HepG2 (cell line): ENCODE data around the gene NFATC2. TPM values are rescaled to one million over a fixed set of nuclear protein-coding genes. Genes with fewer than 3 reads are reported as not detected.

Experiments
- AGO2 ChIP-seq: fragments of 200-400 bp; formaldehyde crosslinking; optimal IDR thresholded peaks from 2 replicates; pipeline ENCODE3; 2017; ENCODE audit warnings: mild to moderate bottlenecking, low read depth, low read length, moderate library complexity
- ATAD3A ChIP-seq: sonication (generic); formaldehyde crosslinking; IDR thresholded peaks from 2 replicates; pipeline ENCODE4 v1.4.0; 2020; ENCODE audit warnings: missing genetic modification reagents
- FOSL2 ChIP-seq: sonication (generic); formaldehyde crosslinking; IDR thresholded peaks from 2 replicates; pipeline ENCODE4 v1.4.0; 2020; ENCODE audit warnings: missing genetic modification reagents
- IRF2 ChIP-seq: IDR thresholded peaks from 2 replicates; pipeline ENCODE4 v1.6.1; 2018; ENCODE audit warnings: missing genetic modification reagents, missing compliant biosample characterization
- ISX ChIP-seq: sonication (generic); formaldehyde crosslinking; conservative IDR thresholded peaks from 2 replicates; pipeline ENCODE4 v1.5.0; 2020; ENCODE audit warnings: missing genetic modification reagents
- KAT8 ChIP-seq: IDR thresholded peaks from 2 replicates; pipeline ENCODE4 v1.6.1; 2016; ENCODE audit warnings: missing genetic modification reagents, missing compliant biosample characterization
- MAFG ChIP-seq: sonication (generic); formaldehyde crosslinking; IDR thresholded peaks from 2 replicates; pipeline ENCODE4 v1.5.1; 2020; ENCODE audit warnings: mild to moderate bottlenecking, missing genetic modification reagents
- MXI1 ChIP-seq: IDR thresholded peaks from 3 replicates; pipeline ENCODE4 v1.6.1; 2012; ENCODE audit warnings: low read depth, low read length, inconsistent platforms, borderline replicate concordance
- RAD51 ChIP-seq: fragments of 450-650 bp; IDR thresholded peaks from 2 replicates; pipeline ENCODE4 v1.6.1; 2016; ENCODE audit warnings: borderline replicate concordance
- RELA ChIP-seq: sonication (generic); formaldehyde crosslinking; IDR thresholded peaks from 2 replicates; pipeline ENCODE4 v1.4.0; 2020; ENCODE audit warnings: missing genetic modification reagents
- SRSF1 ChIP-seq: fragments of 200-400 bp; formaldehyde crosslinking; optimal IDR thresholded peaks from 2 replicates; pipeline ENCODE3; 2017; ENCODE audit warnings: mild to moderate bottlenecking, low read depth, low read length, moderate library complexity
- SYNCRIP ChIP-seq: fragments of 200-400 bp; formaldehyde crosslinking; IDR thresholded peaks from 2 replicates; pipeline ENCODE4 v1.6.1; 2018; ENCODE audit warnings: mild to moderate bottlenecking, low read depth, low read length; ENCODE audit not compliant: insufficient read depth
- XRCC5 ChIP-seq: fragments of 200-400 bp; formaldehyde crosslinking; optimal IDR thresholded peaks from 2 replicates; pipeline ENCODE3; 2017; ENCODE audit warnings: mild to moderate bottlenecking, low read length
- YY1 ChIP-seq: IDR thresholded peaks from 2 replicates; pipeline ENCODE4 v1.6.1; 2011; ENCODE audit warnings: low read length, low read depth, moderate library complexity, mild to moderate bottlenecking; ENCODE audit not compliant: insufficient read depth, insufficient replicate concordance
- ZFX ChIP-seq: sonication (generic); formaldehyde crosslinking; IDR thresholded peaks from 2 replicates; pipeline ENCODE4 v1.4.0; 2020; ENCODE audit warnings: mild to moderate bottlenecking, low read depth, missing genetic modification reagents, moderate library complexity
- ZNF256 ChIP-seq: sonication (generic); formaldehyde crosslinking; conservative IDR thresholded peaks from 2 replicates; pipeline ENCODE4 v1.4.0; 2020; ENCODE audit warnings: missing genetic modification reagents
- ZNF317 ChIP-seq: sonication (generic); formaldehyde crosslinking; IDR thresholded peaks from 2 replicates; pipeline ENCODE4 v1.5.0; 2020; ENCODE audit warnings: mild to moderate bottlenecking, missing genetic modification reagents
- ZNF326 ChIP-seq: sonication (generic); formaldehyde crosslinking; IDR thresholded peaks from 2 replicates; pipeline ENCODE4 v1.4.0; 2020; ENCODE audit warnings: missing genetic modification reagents, borderline replicate concordance
- ZNF430 ChIP-seq: sonication (generic); formaldehyde crosslinking; IDR thresholded peaks from 2 replicates; pipeline ENCODE4 v1.9.0; 2021; ENCODE audit warnings: mild to moderate bottlenecking, missing genetic modification reagents
- ZNF703 ChIP-seq: sonication (generic); formaldehyde crosslinking; IDR thresholded peaks from 2 replicates; pipeline ENCODE4 v1.5.1; 2020; ENCODE audit warnings: missing genetic modification reagents, mild to moderate bottlenecking, moderate library complexity, borderline replicate concordance
- ZNF768 ChIP-seq: sonication (generic); formaldehyde crosslinking; IDR thresholded peaks from 2 replicates; pipeline ENCODE4 v1.4.0; 2020; ENCODE audit warnings: missing genetic modification reagents
- ZNF841 ChIP-seq: sonication (generic); formaldehyde crosslinking; IDR thresholded peaks from 2 replicates; pipeline ENCODE4 v1.8.1; 2023; ENCODE audit warnings: missing genetic modification reagents, borderline replicate concordance
- polyA plus RNA-seq, 8 experiments: library from polyadenylated mRNA; depleted of rRNA in 3 of 8; stranded (reverse) in 7 of 8; unstranded in 1 of 8; fragments of >200 nt; fragmentation: Illumina TruSeq in 4 of 8; extraction: Trizol in 4 of 8; gene quantifications; 2 replicates each; pipeline versions ENCODE4 v1.2.1 to v1.2.3, GENCODE V29; 2011 to 2016; ENCODE audit warnings: low read depth in 4 of 8, missing spikeins in 1 of 8, mixed read lengths in 1 of 8; ENCODE audit not compliant: insufficient read depth in 1 of 8
- total RNA-seq, 5 experiments: library from RNA; depleted of rRNA; stranded (reverse); fragments of >200 nt; fragmentation: Illumina TruSeq; extraction: Trizol; gene quantifications; 2 replicates each; pipeline ENCODE4 v1.2.3, GENCODE V29; 2016; ENCODE audit warnings: low read depth in 1 of 5
- TF ChIP-seq, protein P1 (sequence below): sonication (generic); formaldehyde crosslinking; IDR thresholded peaks from 2 replicates; pipeline ENCODE4 v1.9.0; 2021; ENCODE audit warnings: missing genetic modification reagents, mild to moderate bottlenecking, borderline replicate concordance
- TF ChIP-seq, protein P2 (sequence below): conservative IDR thresholded peaks from 2 replicates; pipeline ENCODE4 v1.6.1; 2018; ENCODE audit warnings: missing genetic modification reagents
- TF ChIP-seq, protein P3 (sequence below): IDR thresholded peaks from 2 replicates; pipeline ENCODE4 v1.6.1; 2016

The NFATC2 gene
- total and polyA plus RNA-seq, 2 of the 13 experiments (the other 11 are each of a cell fraction or from before 2014, with no cell fraction given), result 1.9 to 3.3 TPM

DNA sequence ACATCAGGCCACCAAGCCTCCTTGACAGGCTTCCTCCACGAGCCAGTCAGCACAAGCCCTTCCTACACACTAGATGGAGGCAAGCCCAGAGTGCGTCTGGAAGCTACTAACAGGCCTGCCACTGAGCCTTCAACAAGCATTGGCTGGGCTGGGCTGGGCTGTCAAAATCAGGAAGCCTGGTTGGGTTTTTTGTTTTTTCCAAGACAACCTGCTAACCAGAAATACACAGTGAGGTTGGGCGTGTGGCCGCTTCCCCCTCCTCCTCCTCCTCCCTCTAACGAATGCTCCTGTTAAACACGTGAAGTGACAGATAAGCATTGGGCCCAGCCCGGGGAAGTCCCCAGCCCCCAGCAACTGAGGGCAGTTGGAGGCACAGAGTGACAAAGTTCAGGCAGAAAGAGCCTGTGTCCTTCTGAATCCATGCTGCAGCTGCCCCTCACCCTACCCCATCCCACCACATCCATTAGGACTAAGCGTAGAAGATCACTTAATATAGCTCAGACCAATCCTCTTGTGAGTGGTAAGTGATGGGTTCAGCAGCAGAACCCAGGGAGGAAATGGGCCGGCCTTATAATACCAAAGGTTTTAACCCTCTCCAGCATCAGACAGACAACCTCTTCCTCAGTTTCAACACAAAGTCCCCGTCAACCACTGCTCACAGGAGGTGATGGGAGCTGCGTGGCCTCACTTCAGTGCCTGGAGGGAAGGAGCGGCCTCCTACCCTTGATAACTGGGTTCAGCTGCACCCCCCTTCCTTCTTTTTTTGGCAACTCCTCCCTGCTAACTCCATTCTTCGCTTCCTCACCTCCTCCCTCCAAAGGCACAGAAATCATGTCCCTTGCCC, 1.1 kb downstream of the NFATC2 start (continued):
- TF ChIP-seq MXI1 (peak; percentile 84; the same call in 2 of the 3 replicates), IRF2 (CRISPR knock-in tag) (peak; percentile 37; the same call in 1 of the 2 replicates), ISX (CRISPR knock-in tag) (no peak), ZNF703 (CRISPR knock-in tag) (no peak), KAT8 (CRISPR knock-in tag) (peak; percentile 72), ZNF256 (CRISPR knock-in tag) (no peak), ATAD3A (CRISPR knock-in tag) (no peak), SYNCRIP (no peak), ZFX (CRISPR knock-in tag) (peak; percentile 54), ZNF430 (CRISPR knock-in tag) (no peak; the same call in 1 of the 2 replicates), ZNF326 (CRISPR knock-in tag) (peak; percentile 46; the same call in 1 of the 2 replicates), ZNF768 (CRISPR knock-in tag) (no peak), ZNF841 (no peak), XRCC5 (peak; percentile 50), RELA (CRISPR knock-in tag) (peak; percentile 97), RAD51 (no peak), YY1 (no peak), SRSF1 (no peak), ZNF317 (CRISPR knock-in tag) (peak; percentile 4; the same call in 1 of the 2 replicates), AGO2 (no peak), MAFG (no peak), FOSL2 (peak; percentile 40)
- TF ChIP-seq, protein P1, sequence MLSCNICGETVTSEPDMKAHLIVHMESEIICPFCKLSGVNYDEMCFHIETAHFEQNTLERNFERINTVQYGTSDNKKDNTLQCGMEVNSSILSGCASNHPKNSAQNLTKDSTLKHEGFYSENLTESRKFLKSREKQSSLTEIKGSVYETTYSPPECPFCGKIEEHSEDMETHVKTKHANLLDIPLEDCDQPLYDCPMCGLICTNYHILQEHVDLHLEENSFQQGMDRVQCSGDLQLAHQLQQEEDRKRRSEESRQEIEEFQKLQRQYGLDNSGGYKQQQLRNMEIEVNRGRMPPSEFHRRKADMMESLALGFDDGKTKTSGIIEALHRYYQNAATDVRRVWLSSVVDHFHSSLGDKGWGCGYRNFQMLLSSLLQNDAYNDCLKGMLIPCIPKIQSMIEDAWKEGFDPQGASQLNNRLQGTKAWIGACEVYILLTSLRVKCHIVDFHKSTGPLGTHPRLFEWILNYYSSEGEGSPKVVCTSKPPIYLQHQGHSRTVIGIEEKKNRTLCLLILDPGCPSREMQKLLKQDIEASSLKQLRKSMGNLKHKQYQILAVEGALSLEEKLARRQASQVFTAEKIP (CRISPR knock-in tag), result no peak
- TF ChIP-seq, protein P2, sequence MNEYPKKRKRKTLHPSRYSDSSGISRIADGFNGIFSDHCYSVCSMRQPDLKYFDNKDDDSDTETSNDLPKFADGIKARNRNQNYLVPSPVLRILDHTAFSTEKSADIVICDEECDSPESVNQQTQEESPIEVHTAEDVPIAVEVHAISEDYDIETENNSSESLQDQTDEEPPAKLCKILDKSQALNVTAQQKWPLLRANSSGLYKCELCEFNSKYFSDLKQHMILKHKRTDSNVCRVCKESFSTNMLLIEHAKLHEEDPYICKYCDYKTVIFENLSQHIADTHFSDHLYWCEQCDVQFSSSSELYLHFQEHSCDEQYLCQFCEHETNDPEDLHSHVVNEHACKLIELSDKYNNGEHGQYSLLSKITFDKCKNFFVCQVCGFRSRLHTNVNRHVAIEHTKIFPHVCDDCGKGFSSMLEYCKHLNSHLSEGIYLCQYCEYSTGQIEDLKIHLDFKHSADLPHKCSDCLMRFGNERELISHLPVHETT (CRISPR knock-in tag), result no peak; the same call in 1 of the 2 replicates
- TF ChIP-seq, protein P3, sequence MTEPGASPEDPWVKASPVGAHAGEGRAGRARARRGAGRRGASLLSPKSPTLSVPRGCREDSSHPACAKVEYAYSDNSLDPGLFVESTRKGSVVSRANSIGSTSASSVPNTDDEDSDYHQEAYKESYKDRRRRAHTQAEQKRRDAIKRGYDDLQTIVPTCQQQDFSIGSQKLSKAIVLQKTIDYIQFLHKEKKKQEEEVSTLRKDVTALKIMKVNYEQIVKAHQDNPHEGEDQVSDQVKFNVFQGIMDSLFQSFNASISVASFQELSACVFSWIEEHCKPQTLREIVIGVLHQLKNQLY (CRISPR knock-in tag), result peak; percentile 93
